Mucosa of rectum (tissue), 2 donors: ENCODE results near the gene RUSC1.

Experiments used
- H3K27ac ChIP-seq, 2 donors: one replicate each; pipeline ENCODE4 v1.7.0; 2013; ENCODE audit warnings: inconsistent platforms in 2 of 2, low read depth in 2 of 2, low read length in 2 of 2
- H3K27me3 ChIP-seq, 2 donors: one replicate each; pipeline ENCODE4 v1.7.0; 2013; ENCODE audit warnings: low read length in 2 of 2; ENCODE audit not compliant: control insufficient read depth in 2 of 2, insufficient read depth in 2 of 2
- H3K36me3 ChIP-seq, 2 donors: one replicate each; pipeline ENCODE4 v1.7.0; 2013; ENCODE audit warnings: low read length in 2 of 2; ENCODE audit not compliant: control insufficient read depth in 2 of 2, insufficient read depth in 2 of 2
- H3K4me1 ChIP-seq, 2 donors: one replicate each; pipeline ENCODE4 v1.7.0; 2013; ENCODE audit warnings: low read length in 2 of 2, mild to moderate bottlenecking in 1 of 2; ENCODE audit not compliant: control insufficient read depth in 2 of 2, insufficient read depth in 2 of 2
- H3K4me3 ChIP-seq, 2 donors: one replicate each; pipeline ENCODE4 v1.7.0; 2013; ENCODE audit warnings: low read length in 2 of 2
- H3K9ac ChIP-seq, 2 donors: one replicate each; pipeline ENCODE4 v1.7.0; 2013; ENCODE audit warnings: low read length in 2 of 2, low read depth in 1 of 2, mild to moderate bottlenecking in 1 of 2
- H3K9me3 ChIP-seq, 2 donors: one replicate each; pipeline ENCODE4 v1.7.0; 2013; ENCODE audit warnings: low read length in 2 of 2; ENCODE audit not compliant: control insufficient read depth in 2 of 2
- donor health status: healthy.
- donor health status: Normal muscosa, but diverticular disease.

RUSC1 gene

DNA sequence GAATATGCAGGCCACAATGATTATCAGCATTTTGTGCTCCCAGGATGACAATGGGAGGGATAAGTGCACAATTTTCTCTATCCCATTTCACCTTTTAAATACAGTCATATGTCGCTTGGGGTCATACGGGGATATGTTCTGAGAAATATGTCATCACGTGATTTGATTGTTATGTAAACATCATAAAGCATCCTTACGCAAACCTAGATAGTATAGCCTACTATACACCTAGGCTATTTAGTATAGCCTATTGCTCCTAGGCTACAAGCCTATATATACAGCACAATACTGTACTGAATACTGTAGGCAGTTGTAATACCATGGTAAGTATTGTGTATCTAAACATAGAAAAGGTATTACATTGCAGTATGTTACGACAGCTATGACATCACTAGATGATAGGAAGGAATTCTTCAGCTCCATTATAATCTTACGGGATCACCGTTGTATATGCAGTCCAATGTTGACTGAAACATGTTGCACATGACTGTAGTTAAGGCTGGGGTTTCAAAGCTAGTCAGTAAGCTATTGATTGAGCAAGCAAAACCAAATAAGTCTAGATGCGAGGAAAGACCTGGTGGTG lies 18.9 kb downstream of the RUSC1 start:
- Histone ChIP-seq H3K4me1 (no peaks in the 10 kb centered on the region), H3K9me3 (no peaks in the 10 kb centered on the region), H3K27ac (no peak overlapping the region), H3K36me3 (peaks cover 61 to 78% of the 10 kb centered on the region in 2 donors), H3K27me3 (no peaks in the 10 kb centered on the region), H3K9ac (no peak overlapping the region), H3K4me3 (no peak overlapping the region)

- no peak overlapping the region for H3K4me3 ChIP-seq
- H3K36me3 ChIP-seq = peaks cover 69 to 75% of the 10 kb centered on the region in 2 donors
- H3K27me3 ChIP-seq = no peaks in the 10 kb centered on the region
Measured at GRCh38 chr1:155342842-155343241, 22.1 kb downstream of the RUSC1 start.

GRCh38 chr1:155352631-155353030 lies 31.9 kb downstream of the RUSC1 start:
- Histone ChIP-seq H3K36me3 (peaks cover 46 to 59% of the 10 kb centered on the region in 2 donors), H3K4me1 (no peaks in the 10 kb centered on the region), H3K27me3 (no peaks in the 10 kb centered on the region), H3K27ac (no peak overlapping the region), H3K4me3 (no peak overlapping the region), H3K9ac (no peak overlapping the region), H3K9me3 (no peaks in the 10 kb centered on the region)

More at GRCh38 chr1:155342842-155343241, 22.1 kb downstream of the RUSC1 start:
- H3K9ac ChIP-seq = no peak overlapping the region
- no peaks in the 10 kb centered on the region for H3K9me3 ChIP-seq
- H3K27ac ChIP-seq = no peak overlapping the region
- no peaks in the 10 kb centered on the region for H3K4me1 ChIP-seq

- H3K4me1 ChIP-seq = no peaks in the 10 kb centered on the region
- no peak overlapping the region for H3K4me3 ChIP-seq
- peak overlapping the region in 1 of 2 donors; percentile 23 for H3K27ac ChIP-seq
- no peaks in the 10 kb centered on the region for H3K27me3 ChIP-seq
- H3K36me3 ChIP-seq = peaks cover 15 to 32% of the 10 kb centered on the region in 2 donors
- H3K9me3 ChIP-seq = no peaks in the 10 kb centered on the region
- no peak overlapping the region for H3K9ac ChIP-seq
Measured at GRCh38 chr1:155360051-155360450, 39.4 kb downstream of the RUSC1 start.

DNA sequence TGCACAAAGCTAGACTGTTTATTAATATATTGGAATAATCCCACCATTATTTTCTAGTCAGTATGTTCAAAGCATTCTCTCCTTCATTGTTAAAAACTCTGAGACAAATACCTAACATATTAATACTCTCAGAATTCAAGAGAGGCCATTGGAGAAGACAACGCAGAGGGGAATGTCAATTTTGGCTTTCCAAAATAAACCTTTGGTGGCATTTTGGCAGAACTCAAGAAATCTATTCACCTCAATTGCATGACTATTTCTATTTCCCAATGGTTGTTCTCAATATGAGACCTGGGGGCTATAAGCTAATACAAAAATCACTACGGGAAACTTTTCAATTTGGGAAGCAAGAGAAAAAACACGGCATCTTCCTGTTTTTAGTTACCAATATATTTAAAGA lies 58.5 kb downstream of the RUSC1 start:
- Histone ChIP-seq H3K27ac (no peak overlapping the region), H3K4me1 (peaks cover 0 to 5% of the 10 kb centered on the region in 2 donors), H3K36me3 (peaks cover 23 to 48% of the 10 kb centered on the region in 2 donors), H3K4me3 (no peak overlapping the region), H3K9me3 (no peaks in the 10 kb centered on the region), H3K27me3 (no peaks in the 10 kb centered on the region), H3K9ac (no peak overlapping the region)

- H3K36me3 ChIP-seq = peaks cover 23 to 43% of the 10 kb centered on the region in 2 donors
Measured at GRCh38 chr1:155379631-155380090, 59.0 kb downstream of the RUSC1 start.

More at GRCh38 chr1:155379631-155380090, 59.0 kb downstream of the RUSC1 start:
- H3K27ac ChIP-seq = no peak overlapping the region
- H3K27me3 ChIP-seq = no peaks in the 10 kb centered on the region
- no peaks in the 10 kb centered on the region for H3K9me3 ChIP-seq
- H3K4me1 ChIP-seq = peaks cover 0 to 5% of the 10 kb centered on the region in 2 donors
- no peak overlapping the region for H3K4me3 ChIP-seq
- no peak overlapping the region for H3K9ac ChIP-seq
